Lower leg skin (tissue), 3 donors: ENCODE results near the gene CCDC188.

ENCODE experiments used
- POLR2A ChIP-seq, 2 donors: fragments of 450-650 bp; IDR thresholded peaks; one replicate each; pipeline ENCODE4 v1.6.1; 2016 to 2017; ENCODE audit warnings: antibody characterized with exemption in 2 of 2, mild to moderate bottlenecking in 1 of 2, moderate library complexity in 1 of 2
- TF ChIP-seq, protein P1 (sequence below), 3 donors: fragments of 450-650 bp; IDR thresholded peaks; one replicate each; pipeline ENCODE4 v1.5.1; 2016; ENCODE audit warnings: antibody characterized with exemption in 3 of 3, mild to moderate bottlenecking in 3 of 3, moderate library complexity in 2 of 3

DNA sequence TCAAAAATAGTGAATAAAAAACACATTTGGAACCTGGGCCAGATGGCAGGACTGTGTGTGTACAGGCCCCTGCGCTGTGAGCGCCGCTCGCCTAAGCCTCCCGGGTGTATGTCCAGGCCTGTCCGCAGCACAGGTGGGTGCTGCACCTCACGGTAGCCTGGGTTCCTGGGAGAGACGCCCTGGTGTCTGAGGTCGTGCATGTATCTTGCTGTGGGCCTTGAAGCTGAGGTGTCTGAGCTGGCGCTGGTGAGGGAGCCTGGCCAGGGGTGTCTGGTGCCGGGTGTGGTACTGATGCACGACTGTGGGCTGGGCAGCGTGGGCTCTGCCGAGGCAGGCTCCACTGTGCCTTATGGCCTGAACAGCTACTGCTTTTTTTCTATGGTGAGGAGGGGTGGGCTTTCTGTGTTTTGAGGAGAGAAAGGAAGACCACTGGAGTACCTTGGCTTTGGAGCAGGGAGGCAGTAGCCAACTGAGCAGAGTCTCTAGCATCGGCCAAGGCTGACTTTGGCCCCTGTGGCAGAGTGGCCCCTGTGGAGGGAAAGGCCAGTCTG lies 23.5 kb downstream of the CCDC188 start:
- TF ChIP-seq, protein P1, sequence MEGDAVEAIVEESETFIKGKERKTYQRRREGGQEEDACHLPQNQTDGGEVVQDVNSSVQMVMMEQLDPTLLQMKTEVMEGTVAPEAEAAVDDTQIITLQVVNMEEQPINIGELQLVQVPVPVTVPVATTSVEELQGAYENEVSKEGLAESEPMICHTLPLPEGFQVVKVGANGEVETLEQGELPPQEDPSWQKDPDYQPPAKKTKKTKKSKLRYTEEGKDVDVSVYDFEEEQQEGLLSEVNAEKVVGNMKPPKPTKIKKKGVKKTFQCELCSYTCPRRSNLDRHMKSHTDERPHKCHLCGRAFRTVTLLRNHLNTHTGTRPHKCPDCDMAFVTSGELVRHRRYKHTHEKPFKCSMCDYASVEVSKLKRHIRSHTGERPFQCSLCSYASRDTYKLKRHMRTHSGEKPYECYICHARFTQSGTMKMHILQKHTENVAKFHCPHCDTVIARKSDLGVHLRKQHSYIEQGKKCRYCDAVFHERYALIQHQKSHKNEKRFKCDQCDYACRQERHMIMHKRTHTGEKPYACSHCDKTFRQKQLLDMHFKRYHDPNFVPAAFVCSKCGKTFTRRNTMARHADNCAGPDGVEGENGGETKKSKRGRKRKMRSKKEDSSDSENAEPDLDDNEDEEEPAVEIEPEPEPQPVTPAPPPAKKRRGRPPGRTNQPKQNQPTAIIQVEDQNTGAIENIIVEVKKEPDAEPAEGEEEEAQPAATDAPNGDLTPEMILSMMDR (IDR thresholded peaks at IDR 0.05) = no peak
- TF ChIP-seq POLR2A (IDR thresholded peaks at IDR 0.05) = no peak
